Mucosa of stomach (tissue), 1 donor: ENCODE measurements around the gene PREX1.

ENCODE experiments used
- H3K27me3 ChIP-seq: one replicate; pipeline ENCODE4 v1.7.0; 2013; ENCODE audit warnings: mild to moderate bottlenecking, low read length; ENCODE audit not compliant: control insufficient read depth, insufficient read depth
- H3K36me3 ChIP-seq: one replicate; pipeline ENCODE4 v1.7.0; 2013; ENCODE audit warnings: low read length; ENCODE audit not compliant: control insufficient read depth, insufficient read depth
- H3K4me1 ChIP-seq: one replicate; pipeline ENCODE4 v1.7.0; 2013; ENCODE audit warnings: mild to moderate bottlenecking, low read length; ENCODE audit not compliant: control insufficient read depth, insufficient read depth
- H3K4me3 ChIP-seq: one replicate; pipeline ENCODE4 v1.7.0; 2013; ENCODE audit warnings: low read length
- H3K9ac ChIP-seq: one replicate; pipeline ENCODE4 v1.7.0; 2013; ENCODE audit warnings: mild to moderate bottlenecking, low read length, moderate library complexity
- H3K9me3 ChIP-seq: one replicate; pipeline ENCODE4 v1.7.0; 2013; ENCODE audit warnings: mild to moderate bottlenecking, low read length, moderate library complexity; ENCODE audit not compliant: control insufficient read depth
- donor health status: Pancreatic carcinoma.

The PREX1 gene

DNA sequence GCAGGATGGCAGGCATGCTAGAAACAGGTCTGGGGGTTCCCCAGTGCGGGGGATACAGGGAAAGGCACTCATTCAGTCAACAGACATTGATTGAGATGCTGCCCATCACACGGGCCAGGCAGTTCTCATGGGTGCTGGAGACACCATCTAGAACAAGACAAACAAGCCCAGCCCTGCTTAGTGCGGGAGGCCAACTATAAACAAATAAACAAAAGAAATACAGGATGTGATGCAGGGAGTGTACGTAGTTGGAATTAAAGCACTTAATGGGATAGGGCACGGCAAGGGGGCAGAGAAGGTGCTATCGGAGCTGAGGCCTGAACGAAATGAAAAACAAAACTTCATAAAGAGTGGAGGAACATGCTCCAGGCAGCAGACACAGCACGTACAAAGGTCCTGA, 169.3 kb downstream of the PREX1 start:
- Histone ChIP-seq H3K4me3 (no peak overlapping the region), H3K9me3 (no peaks in the 10 kb centered on the region), H3K9ac (no peak overlapping the region), H3K27me3 (no peaks in the 10 kb centered on the region), H3K36me3 (no peaks in the 10 kb centered on the region), H3K4me1 (no peaks in the 10 kb centered on the region)

DNA sequence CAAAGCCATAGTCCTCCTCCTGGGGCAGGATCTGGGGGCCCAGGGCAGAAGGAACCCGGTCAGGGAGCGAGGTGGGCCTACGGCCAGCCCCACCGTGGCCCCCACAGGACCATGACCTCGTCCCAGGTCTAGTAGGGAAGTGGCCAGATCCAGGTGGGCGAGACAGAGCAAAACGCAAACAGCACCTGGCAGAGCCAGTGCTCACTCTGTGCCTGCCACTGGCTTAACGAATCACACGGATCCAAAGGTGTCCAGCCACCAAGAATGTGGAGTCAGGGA, 169.7 kb downstream of the PREX1 start:
- H3K36me3 ChIP-seq = no peaks in the 10 kb centered on the region
- no peak overlapping the region for H3K9ac ChIP-seq

GRCh38 chr20:48657426-48658197, 170.2 kb downstream of the PREX1 start:
- no peak overlapping the region for H3K9ac ChIP-seq
- no peaks in the 10 kb centered on the region for H3K36me3 ChIP-seq
- H3K4me3 ChIP-seq = no peak overlapping the region
- no peaks in the 10 kb centered on the region for H3K4me1 ChIP-seq
- no peaks in the 10 kb centered on the region for H3K9me3 ChIP-seq
- no peaks in the 10 kb centered on the region for H3K27me3 ChIP-seq

More for the DNA sequence above, 169.7 kb downstream of the PREX1 start:
- Histone ChIP-seq H3K4me1 (no peaks in the 10 kb centered on the region), H3K4me3 (no peak overlapping the region), H3K9me3 (no peaks in the 10 kb centered on the region), H3K27me3 (no peaks in the 10 kb centered on the region)

- H3K4me1 ChIP-seq = no peaks in the 10 kb centered on the region
- H3K4me3 ChIP-seq = no peak overlapping the region
- no peaks in the 10 kb centered on the region for H3K27me3 ChIP-seq
- no peaks in the 10 kb centered on the region for H3K36me3 ChIP-seq
- H3K9ac ChIP-seq = no peak overlapping the region
- H3K9me3 ChIP-seq = no peaks in the 10 kb centered on the region
Observed at GRCh38 chr20:48656661-48657211, 171.1 kb downstream of the PREX1 start.

DNA sequence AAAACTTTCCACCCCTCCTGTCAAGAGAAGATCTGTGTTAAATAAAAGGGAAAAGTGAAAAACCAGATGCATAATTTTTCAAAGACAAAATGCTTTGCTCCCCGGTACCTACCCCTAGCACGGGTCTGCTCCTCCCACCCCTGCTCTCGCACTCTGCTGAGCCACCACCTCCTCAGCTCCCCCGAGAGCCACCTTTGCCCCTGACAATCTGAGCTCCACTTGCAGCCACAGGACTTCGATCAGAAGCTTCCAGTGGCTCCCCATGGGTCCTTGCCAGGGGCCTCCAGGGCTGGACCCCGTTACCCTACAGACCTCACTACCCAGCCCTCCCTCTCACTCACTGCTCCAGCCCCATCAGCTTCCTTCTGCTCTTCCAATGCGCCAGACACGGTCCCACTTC, 171.7 kb downstream of the PREX1 start:
- no peak overlapping the region for H3K9ac ChIP-seq
- H3K27me3 ChIP-seq = no peaks in the 10 kb centered on the region
- H3K36me3 ChIP-seq = no peaks in the 10 kb centered on the region
- H3K9me3 ChIP-seq = no peaks in the 10 kb centered on the region
- no peak overlapping the region for H3K4me3 ChIP-seq
- H3K4me1 ChIP-seq = no peaks in the 10 kb centered on the region

DNA sequence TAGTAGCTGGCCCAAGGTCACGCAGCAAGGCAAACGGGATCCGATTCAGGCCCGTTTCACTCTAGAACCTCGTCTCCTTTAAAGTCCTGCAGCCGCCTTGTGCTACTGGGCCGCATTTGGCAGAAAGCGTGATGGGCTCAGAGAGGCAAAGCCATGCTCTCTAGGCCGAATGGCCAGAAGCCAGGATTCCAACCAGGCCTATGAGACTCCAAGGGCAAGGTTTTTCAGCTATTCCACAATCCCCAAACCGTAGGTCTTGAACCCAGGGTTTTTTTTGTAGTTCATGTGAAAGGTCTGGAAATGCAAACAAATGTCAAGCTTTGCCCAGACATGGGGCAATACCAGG, 174.1 kb downstream of the PREX1 start:
- no peaks in the 10 kb centered on the region for H3K9me3 ChIP-seq
- H3K9ac ChIP-seq = no peak overlapping the region
- H3K36me3 ChIP-seq = no peaks in the 10 kb centered on the region
- H3K27me3 ChIP-seq = no peaks in the 10 kb centered on the region
- H3K4me1 ChIP-seq = no peaks in the 10 kb centered on the region
- no peak overlapping the region for H3K4me3 ChIP-seq

- H3K27me3 ChIP-seq = no peaks in the 10 kb centered on the region
Observed at GRCh38 chr20:48652961-48653705, 174.7 kb downstream of the PREX1 start.

GRCh38 chr20:48651960-48652359, 175.8 kb downstream of the PREX1 start:
- Histone ChIP-seq H3K4me1 (no peaks in the 10 kb centered on the region), H3K27me3 (no peaks in the 10 kb centered on the region), H3K36me3 (no peaks in the 10 kb centered on the region), H3K4me3 (no peak overlapping the region), H3K9me3 (no peaks in the 10 kb centered on the region), H3K9ac (no peak overlapping the region)

More at GRCh38 chr20:48652961-48653705, 174.7 kb downstream of the PREX1 start:
- Histone ChIP-seq H3K4me1 (no peaks in the 10 kb centered on the region), H3K36me3 (no peaks in the 10 kb centered on the region), H3K9me3 (no peaks in the 10 kb centered on the region), H3K4me3 (no peak overlapping the region), H3K9ac (no peak overlapping the region)

GRCh38 chr20:48651271-48651670, 176.5 kb downstream of the PREX1 start:
- Histone ChIP-seq H3K9ac (no peak overlapping the region), H3K27me3 (no peaks in the 10 kb centered on the region), H3K4me1 (no peaks in the 10 kb centered on the region), H3K36me3 (no peaks in the 10 kb centered on the region), H3K9me3 (no peaks in the 10 kb centered on the region), H3K4me3 (no peak overlapping the region)

DNA sequence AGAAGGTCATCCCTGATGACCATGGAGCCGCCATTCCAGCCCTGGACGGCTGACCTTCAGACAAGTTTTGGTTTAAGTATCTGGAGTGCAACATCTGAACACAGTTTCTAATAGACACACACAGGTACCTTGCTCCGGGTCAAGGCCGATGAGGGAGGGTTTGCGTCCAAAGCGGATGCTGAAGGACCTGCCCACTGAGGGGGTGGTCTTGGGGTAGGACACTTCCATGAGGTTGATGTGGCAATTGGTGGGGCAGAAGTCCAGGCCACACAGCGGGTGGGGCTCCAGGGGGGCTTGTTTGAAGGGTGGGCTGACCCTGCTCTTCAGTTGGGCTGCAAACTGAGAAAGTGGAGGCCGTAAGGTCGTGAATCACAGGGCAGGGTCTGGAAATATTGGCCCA, 177.9 kb downstream of the PREX1 start:
- Histone ChIP-seq H3K9ac (no peak overlapping the region), H3K4me3 (no peak overlapping the region), H3K4me1 (no peaks in the 10 kb centered on the region), H3K9me3 (no peaks in the 10 kb centered on the region), H3K36me3 (no peaks in the 10 kb centered on the region), H3K27me3 (no peaks in the 10 kb centered on the region)

- Histone ChIP-seq H3K9ac (no peak overlapping the region), H3K27me3 (no peaks in the 10 kb centered on the region), H3K4me3 (no peak overlapping the region), H3K4me1 (no peaks in the 10 kb centered on the region), H3K36me3 (no peaks in the 10 kb centered on the region), H3K9me3 (no peaks in the 10 kb centered on the region)
Observed at GRCh38 chr20:48649104-48649626, 178.6 kb downstream of the PREX1 start.

- H3K9ac ChIP-seq = no peak overlapping the region
- no peaks in the 10 kb centered on the region for H3K36me3 ChIP-seq
- no peaks in the 10 kb centered on the region for H3K27me3 ChIP-seq
Observed at GRCh38 chr20:48648482-48649051, 179.2 kb downstream of the PREX1 start.

More at GRCh38 chr20:48648482-48649051, 179.2 kb downstream of the PREX1 start:
- Histone ChIP-seq H3K4me1 (no peaks in the 10 kb centered on the region), H3K9me3 (no peaks in the 10 kb centered on the region), H3K4me3 (no peak overlapping the region)
